ENCODE measurements around the gene CYP2U1.
"Not testable (repeated sequence)": the region's sequence is repeated elsewhere in the genome, so short reads cannot be mapped to it uniquely, and the experiment has no call there.

CYP2U1 gene

GRCh38 chr4:107951551-107951950, 20.2 kb downstream of the CYP2U1 start:
- H3K9ac ChIP-seq (ENCODE audit: low read length): no peak overlapping the region
- no peaks in the 10 kb centered on the region for H3K36me3 ChIP-seq (ENCODE audit: low read length)
- H3K9me2 ChIP-seq (replicated peaks; ENCODE audit: insufficient read depth, low read length): no peaks in the 10 kb centered on the region
- H2AFZ ChIP-seq (ENCODE audit: low read depth, low read length, severe bottlenecking): no peak overlapping the region
- H3F3A ChIP-seq (ENCODE audit: insufficient read depth): no peaks in the 10 kb centered on the region
- H3K4me2 ChIP-seq (ENCODE audit: low read depth, low read length, poor library complexity, severe bottlenecking): no peak overlapping the region
- no peak overlapping the region for H3K27ac ChIP-seq (ENCODE audit: low read depth, low read length)
- no peak overlapping the region for H3K4me3 ChIP-seq (ENCODE audit: insufficient read depth, low read length, poor library complexity, severe bottlenecking)
- H3K9me3 ChIP-seq (ENCODE audit: insufficient read depth, low read length): no peaks in the 10 kb centered on the region
- no peaks in the 10 kb centered on the region for H3K79me2 ChIP-seq (ENCODE audit: insufficient read depth, low read length)
- no peaks in the 10 kb centered on the region for H4K20me1 ChIP-seq (ENCODE audit: low read depth, low read length)
- H3K27me3 ChIP-seq (ENCODE audit: low read length): no peaks in the 10 kb centered on the region
- TF ChIP-seq CTCF (IDR thresholded peaks at IDR 0.05; ENCODE audit: insufficient read depth, low read length, poor library complexity, severe bottlenecking) (no peak), EZH2phosphoT487 (conservative IDR thresholded peaks at IDR 0.05; ENCODE audit: low read length) (no peak)

- Histone ChIP-seq H3K4me3 (ENCODE audit: insufficient read depth, low read length, poor library complexity, severe bottlenecking) (no peak overlapping the region), H3K36me3 (ENCODE audit: low read length) (no peaks in the 10 kb centered on the region), H3K4me2 (ENCODE audit: low read depth, low read length, poor library complexity, severe bottlenecking) (no peak overlapping the region), H3K9me3 (ENCODE audit: insufficient read depth, low read length) (no peaks in the 10 kb centered on the region), H3F3A (ENCODE audit: insufficient read depth) (no peaks in the 10 kb centered on the region), H3K27ac (ENCODE audit: low read depth, low read length) (no peak overlapping the region), H3K9ac (ENCODE audit: low read length) (no peak overlapping the region), H3K27me3 (ENCODE audit: low read length) (no peaks in the 10 kb centered on the region), H3K79me2 (ENCODE audit: insufficient read depth, low read length) (no peaks in the 10 kb centered on the region), H4K20me1 (ENCODE audit: low read depth, low read length) (no peaks in the 10 kb centered on the region), H2AFZ (ENCODE audit: low read depth, low read length, severe bottlenecking) (no peak overlapping the region), H3K9me2 (replicated peaks; ENCODE audit: insufficient read depth, low read length) (no peaks in the 10 kb centered on the region)
- TF ChIP-seq CTCF (IDR thresholded peaks at IDR 0.05; ENCODE audit: insufficient read depth, low read length, poor library complexity, severe bottlenecking) (no peak), EZH2phosphoT487 (conservative IDR thresholded peaks at IDR 0.05; ENCODE audit: low read length) (no peak)
Observed at GRCh38 chr4:107956011-107956410, 24.7 kb downstream of the CYP2U1 start.

GRCh38 chr4:107966903-107967302, 35.6 kb downstream of the CYP2U1 start:
- no peaks in the 10 kb centered on the region for H3K9me2 ChIP-seq (replicated peaks; ENCODE audit: insufficient read depth, low read length)
- H2AFZ ChIP-seq (ENCODE audit: low read depth, low read length, severe bottlenecking): no peak overlapping the region
- no peak overlapping the region for H3K27ac ChIP-seq (ENCODE audit: low read depth, low read length)
- H3F3A ChIP-seq (ENCODE audit: insufficient read depth): no peaks in the 10 kb centered on the region
- H4K20me1 ChIP-seq (ENCODE audit: low read depth, low read length): no peaks in the 10 kb centered on the region
- TF ChIP-seq CTCF (IDR thresholded peaks at IDR 0.05; ENCODE audit: insufficient read depth, low read length, poor library complexity, severe bottlenecking): no peak
- TF ChIP-seq EZH2phosphoT487 (conservative IDR thresholded peaks at IDR 0.05; ENCODE audit: low read length): no peak
- no peaks in the 10 kb centered on the region for H3K36me3 ChIP-seq (ENCODE audit: low read length)
- no peak overlapping the region for H3K4me3 ChIP-seq (ENCODE audit: insufficient read depth, low read length, poor library complexity, severe bottlenecking)
- no peak overlapping the region for H3K4me2 ChIP-seq (ENCODE audit: low read depth, low read length, poor library complexity, severe bottlenecking)
- no peak overlapping the region for H3K9ac ChIP-seq (ENCODE audit: low read length)
- no peaks in the 10 kb centered on the region for H3K79me2 ChIP-seq (ENCODE audit: insufficient read depth, low read length)
- H3K27me3 ChIP-seq (ENCODE audit: low read length): no peaks in the 10 kb centered on the region
- no peaks in the 10 kb centered on the region for H3K9me3 ChIP-seq (ENCODE audit: insufficient read depth, low read length)

- not testable (repeated sequence) for H3K27me3 ChIP-seq (ENCODE audit: low read length)
Observed at GRCh38 chr4:107967519-107967918, 36.2 kb downstream of the CYP2U1 start.

GRCh38 chr4:107967921-107968320, 36.6 kb downstream of the CYP2U1 start:
- not testable (repeated sequence) for H3K4me2 ChIP-seq (ENCODE audit: low read depth, low read length, poor library complexity, severe bottlenecking); H3K27ac ChIP-seq (ENCODE audit: low read depth, low read length); H2AFZ ChIP-seq (ENCODE audit: low read depth, low read length, severe bottlenecking); H3K9me3 ChIP-seq (ENCODE audit: insufficient read depth, low read length); H3K9ac ChIP-seq (ENCODE audit: low read length); H3K79me2 ChIP-seq (ENCODE audit: insufficient read depth, low read length); H3K36me3 ChIP-seq (ENCODE audit: low read length); H3F3A ChIP-seq (ENCODE audit: insufficient read depth); H3K9me2 ChIP-seq (replicated peaks; ENCODE audit: insufficient read depth, low read length); H4K20me1 ChIP-seq (ENCODE audit: low read depth, low read length); H3K4me3 ChIP-seq (ENCODE audit: insufficient read depth, low read length, poor library complexity, severe bottlenecking); H3K27me3 ChIP-seq (ENCODE audit: low read length)

More at GRCh38 chr4:107967519-107967918, 36.2 kb downstream of the CYP2U1 start:
- H3K79me2 ChIP-seq (ENCODE audit: insufficient read depth, low read length); H4K20me1 ChIP-seq (ENCODE audit: low read depth, low read length); H3K9me2 ChIP-seq (replicated peaks; ENCODE audit: insufficient read depth, low read length); H3K36me3 ChIP-seq (ENCODE audit: low read length); H3K27ac ChIP-seq (ENCODE audit: low read depth, low read length); H3K9me3 ChIP-seq (ENCODE audit: insufficient read depth, low read length); H3F3A ChIP-seq (ENCODE audit: insufficient read depth); H3K4me3 ChIP-seq (ENCODE audit: insufficient read depth, low read length, poor library complexity, severe bottlenecking); H3K4me2 ChIP-seq (ENCODE audit: low read depth, low read length, poor library complexity, severe bottlenecking); H3K9ac ChIP-seq (ENCODE audit: low read length); H2AFZ ChIP-seq (ENCODE audit: low read depth, low read length, severe bottlenecking): not testable (repeated sequence)

All from SU-DHL-6 (cell line).